ENCODE results near the gene PACRG.

Gene PACRG

GRCh38 chr6:163263998-163264661, 536.4 kb downstream of the PACRG start:
- no peak for DNase-seq (ENCODE audit: low read depth in 2 of 2, low spot score in 1 of 2)

GRCh38 chr6:163264662-163265035, 536.9 kb downstream of the PACRG start:
- no peak for DNase-seq (ENCODE audit: low read depth in 2 of 2, low spot score in 1 of 2)

GRCh38 chr6:163281634-163282033, 553.9 kb downstream of the PACRG start:
- DNase-seq (ENCODE audit: low read depth in 2 of 2, low spot score in 1 of 2), result no peak

- DNase-seq (ENCODE audit: low read depth in 2 of 2, low spot score in 1 of 2), result no peak
These were observed 554.9 kb downstream of the PACRG start for GRCh38 chr6:163282672-163283071.

GRCh38 chr6:163284151-163284550, 556.4 kb downstream of the PACRG start:
- DNase-seq (ENCODE audit: low read depth in 2 of 2, low spot score in 1 of 2), result no peak

- DNase-seq (ENCODE audit: low read depth in 2 of 2, low spot score in 1 of 2), result no peak
These were observed 557.9 kb downstream of the PACRG start for GRCh38 chr6:163285691-163286090.

- no peak for DNase-seq (ENCODE audit: low read depth in 2 of 2, low spot score in 1 of 2)
These were observed 559.9 kb downstream of the PACRG start for GRCh38 chr6:163287626-163288025.

GRCh38 chr6:163288066-163288465, 560.3 kb downstream of the PACRG start:
- DNase-seq (ENCODE audit: low read depth in 2 of 2, low spot score in 1 of 2), result no peak

GRCh38 chr6:163288915-163289314, 561.1 kb downstream of the PACRG start:
- no peak for DNase-seq (ENCODE audit: low read depth in 2 of 2, low spot score in 1 of 2)

- no peak for DNase-seq (ENCODE audit: low read depth in 2 of 2, low spot score in 1 of 2)
These were observed 561.7 kb downstream of the PACRG start for GRCh38 chr6:163289447-163289846.

GRCh38 chr6:163290545-163291274, 562.9 kb downstream of the PACRG start:
- no peak for DNase-seq (ENCODE audit: low read depth in 2 of 2, low spot score in 1 of 2)

GRCh38 chr6:163291622-163292021, 563.8 kb downstream of the PACRG start:
- DNase-seq (ENCODE audit: low read depth in 2 of 2, low spot score in 1 of 2), result no peak

GRCh38 chr6:163293286-163293685, 565.5 kb downstream of the PACRG start:
- DNase-seq (ENCODE audit: low read depth in 2 of 2, low spot score in 1 of 2), result no peak

- no peak for DNase-seq (ENCODE audit: low read depth in 2 of 2, low spot score in 1 of 2)
These were observed 567.0 kb downstream of the PACRG start for GRCh38 chr6:163294734-163295133.

GRCh38 chr6:163296835-163297519, 569.2 kb downstream of the PACRG start:
- DNase-seq (ENCODE audit: low read depth in 2 of 2, low spot score in 1 of 2), result no peak

- DNase-seq (ENCODE audit: low read depth in 2 of 2, low spot score in 1 of 2), result no peak
These were observed 570.5 kb downstream of the PACRG start for GRCh38 chr6:163298079-163298830.

GRCh38 chr6:163300838-163301237, 573.1 kb downstream of the PACRG start:
- no peak for DNase-seq (ENCODE audit: low read depth in 2 of 2, low spot score in 1 of 2)

GRCh38 chr6:163301726-163302635, 574.2 kb downstream of the PACRG start:
- no peak for DNase-seq (ENCODE audit: low read depth in 2 of 2, low spot score in 1 of 2)

- no peak for DNase-seq (ENCODE audit: low read depth in 2 of 2, low spot score in 1 of 2)
These were observed 575.0 kb downstream of the PACRG start for GRCh38 chr6:163302747-163303146.

- DNase-seq (ENCODE audit: low read depth in 2 of 2, low spot score in 1 of 2), result no peak
These were observed 578.2 kb downstream of the PACRG start for GRCh38 chr6:163306000-163306399.

Measured in stimulated activated CD8-positive, alpha-beta memory T cell treated with anti-CD3 and anti-CD28 coated beads, Interleukin-4, amount 100 ng/mL, for 1 hour (primary cell).